ENCODE results near the gene UCN3.
A peak's percentile ranks its signal among the peaks of the same experiment; 100 is the strongest.

The UCN3 gene

GRCh38 chr10:5364890-5365338, at the start of gene UCN3:
Gene UCN3, plus strand, starts transcription at chr10:5364966. Its CDS starts 8,755 bp downstream, at chr10:5373721.
- no peak within 1 kb of the TSS for H3K27ac ChIP-seq
- no peak for DNase-seq (ENCODE audit: low read depth, low spot score)

- peak overlapping the region; percentile 48 for H3K27ac ChIP-seq
- peak; percentile 91 for DNase-seq (ENCODE audit: low read depth, low spot score)
Measured at GRCh38 chr10:5317547-5318107, 47.1 kb upstream of the UCN3 start.

- peak overlapping the region; percentile 48 for H3K27ac ChIP-seq
- no peak for DNase-seq (ENCODE audit: low read depth, low spot score)
Measured at GRCh38 chr10:5318148-5318547, 46.6 kb upstream of the UCN3 start.

GRCh38 chr10:5319863-5320262, 44.9 kb upstream of the UCN3 start:
- DNase-seq (ENCODE audit: low read depth, low spot score), result no peak
- no peak overlapping the region for H3K27ac ChIP-seq

- H3K27ac ChIP-seq, result no peak overlapping the region
- no peak for DNase-seq (ENCODE audit: low read depth, low spot score)
Measured at GRCh38 chr10:5321273-5321672, 43.5 kb upstream of the UCN3 start.

- no peak overlapping the region for H3K27ac ChIP-seq
- DNase-seq (ENCODE audit: low read depth, low spot score), result peak; percentile 55
Measured at GRCh38 chr10:5323446-5323845, 41.3 kb upstream of the UCN3 start.

- no peak for DNase-seq (ENCODE audit: low read depth, low spot score)
- no peak overlapping the region for H3K27ac ChIP-seq
Measured at GRCh38 chr10:5325076-5325475, 39.7 kb upstream of the UCN3 start.

GRCh38 chr10:5334196-5334880, 30.4 kb upstream of the UCN3 start:
- no peak overlapping the region for H3K27ac ChIP-seq
- DNase-seq (ENCODE audit: low read depth, low spot score), result no peak

GRCh38 chr10:5338010-5338409, 26.8 kb upstream of the UCN3 start:
- no peak overlapping the region for H3K27ac ChIP-seq
- no peak for DNase-seq (ENCODE audit: low read depth, low spot score)

- no peak for DNase-seq (ENCODE audit: low read depth, low spot score)
- no peak overlapping the region for H3K27ac ChIP-seq
Measured at GRCh38 chr10:5343092-5343491, 21.7 kb upstream of the UCN3 start.

GRCh38 chr10:5343561-5343960, 21.2 kb upstream of the UCN3 start:
- no peak overlapping the region for H3K27ac ChIP-seq
- DNase-seq (ENCODE audit: low read depth, low spot score), result no peak

- no peak overlapping the region for H3K27ac ChIP-seq
- DNase-seq (ENCODE audit: low read depth, low spot score), result no peak
Measured at GRCh38 chr10:5343979-5344378, 20.8 kb upstream of the UCN3 start.

GRCh38 chr10:5344746-5345145, 20.0 kb upstream of the UCN3 start:
- DNase-seq (ENCODE audit: low read depth, low spot score), result no peak
- no peak overlapping the region for H3K27ac ChIP-seq

- no peak overlapping the region for H3K27ac ChIP-seq
- no peak for DNase-seq (ENCODE audit: low read depth, low spot score)
Measured at GRCh38 chr10:5346881-5347280, 17.9 kb upstream of the UCN3 start.

GRCh38 chr10:5349362-5349761, 15.4 kb upstream of the UCN3 start:
- H3K27ac ChIP-seq, result no peak overlapping the region
- DNase-seq (ENCODE audit: low read depth, low spot score), result no peak

GRCh38 chr10:5354068-5354467, 10.7 kb upstream of the UCN3 start:
- H3K27ac ChIP-seq, result no peak overlapping the region

GRCh38 chr10:5355594-5356301, 9.0 kb upstream of the UCN3 start:
- no peak for DNase-seq (ENCODE audit: low read depth, low spot score)
- H3K27ac ChIP-seq, result no peak overlapping the region

More at GRCh38 chr10:5354068-5354467, 10.7 kb upstream of the UCN3 start:
- DNase-seq (ENCODE audit: low read depth, low spot score), result no peak

GRCh38 chr10:5356302-5356763, 8.4 kb upstream of the UCN3 start:
- no peak for DNase-seq (ENCODE audit: low read depth, low spot score)
- H3K27ac ChIP-seq, result no peak overlapping the region

GRCh38 chr10:5360318-5360915, 4.3 kb upstream of the UCN3 start:
- no peak for DNase-seq (ENCODE audit: low read depth, low spot score)
- H3K27ac ChIP-seq, result no peak overlapping the region

- no peak overlapping the region for H3K27ac ChIP-seq
- no peak for DNase-seq (ENCODE audit: low read depth, low spot score)
Measured at GRCh38 chr10:5361966-5362365, 2.8 kb upstream of the UCN3 start.

GRCh38 chr10:5362873-5363272, 1.9 kb upstream of the UCN3 start:
- no peak for DNase-seq (ENCODE audit: low read depth, low spot score)
- no peak overlapping the region for H3K27ac ChIP-seq

Measured in epithelial cell of prostate (primary cell).